Left cardiac atrium (tissue), 4 donors: ENCODE results near the gene GABRG3. TPM values are rescaled to one million over a fixed set of nuclear protein-coding genes. Genes with fewer than 3 reads are reported as not detected.
A peak's percentile ranks its signal among the peaks of the same experiment; 100 is the strongest.

Source experiments
- ATAC-seq, 2 donors: fragments of 200-7000 bp; cut with Tn5 transposase; one replicate each; pipeline ENCODE4 v1.9.1; 2020; ENCODE audit warnings: mild to moderate bottlenecking in 2 of 2, moderate library complexity in 2 of 2
- DNase-seq: peaks from one replicate; pipeline ENCODE4 v3.0.0-alpha.2; 2020
- intact Hi-C, 2 donors: fragments of 100-400 bp; cut with DNase I; formaldehyde crosslinking; loops; one replicate each; pipeline versions ENCODE4 v1.14.1 to v1.15.1; 2022 to 2023
- total RNA-seq, 2 donors: library from RNA; stranded (reverse); fragmentation: NEBNext Ultra II Directional; extraction: Animal tissue kit (Norgen Biotek cat#: 25700); gene quantifications; one replicate each; pipeline ENCODE4 v1.2.1, GENCODE V29; 2021
- donor health status: DM: no; HTN: yes; CAD: no.
- donor health status: DM: no; HTN: yes; CAD: no; lungs with severe emphysema.
- donor health status: DM: yes; HTN: yes; CAD: no.
- donor health status: Dilated cardiomyopathy.

GABRG3 gene
- total RNA-seq, 2 donors from 2014 or later: not detected

GRCh38 chr15:27088584-27089232 is 117.7 kb downstream of the GABRG3 start:
- DNase-seq: no peak
- ATAC-seq: no peak
- intact Hi-C loops: no loop called here

GRCh38 chr15:27089233-27089586 is 118.2 kb downstream of the GABRG3 start:
- intact Hi-C loops: no loop called here
- DNase-seq (no peak), ATAC-seq (no peak)

- intact Hi-C loops: no loop called here
- ATAC-seq: no peak
- DNase-seq: no peak
Measured at GRCh38 chr15:27089676-27090075, 118.7 kb downstream of the GABRG3 start.

GRCh38 chr15:27091270-27091940 is 120.4 kb downstream of the GABRG3 start:
- intact Hi-C loops: no loop called here
- DNase-seq: no peak
- ATAC-seq: peak in 1 of 2 donors; percentile 32

GRCh38 chr15:27092390-27092789 is 121.4 kb downstream of the GABRG3 start:
- intact Hi-C loops: no loop called here
- no peak for ATAC-seq
- no peak for DNase-seq

- intact Hi-C loops: no loop called here
- DNase-seq: no peak
- ATAC-seq: no peak
Measured at GRCh38 chr15:27094235-27094634, 123.3 kb downstream of the GABRG3 start.

GRCh38 chr15:27095886-27096624 is 125.1 kb downstream of the GABRG3 start:
- intact Hi-C loops: no loop called here
- no peak for ATAC-seq
- no peak for DNase-seq

GRCh38 chr15:27097506-27097905 is 126.5 kb downstream of the GABRG3 start:
- no peak for DNase-seq
- ATAC-seq: no peak
- intact Hi-C loops: no loop called here

- intact Hi-C loops: no loop called here
- DNase-seq: no peak
- no peak for ATAC-seq
Measured at GRCh38 chr15:27101982-27102381, 131.0 kb downstream of the GABRG3 start.

GRCh38 chr15:27111323-27111722 is 140.3 kb downstream of the GABRG3 start:
- DNase-seq (no peak), ATAC-seq (no peak)
- intact Hi-C loops: no loop called here

GRCh38 chr15:27114473-27114872 is 143.5 kb downstream of the GABRG3 start:
- intact Hi-C loops: no loop called here
- ATAC-seq: no peak

GRCh38 chr15:27119695-27120266 is 148.8 kb downstream of the GABRG3 start:
- intact Hi-C loops: no loop called here
- ATAC-seq: no peak
- no peak for DNase-seq

More at GRCh38 chr15:27114473-27114872, 143.5 kb downstream of the GABRG3 start:
- DNase-seq: no peak

GRCh38 chr15:27121672-27122071 is 150.7 kb downstream of the GABRG3 start:
- ATAC-seq (no peak), DNase-seq (no peak)
- intact Hi-C loops: no loop called here

GRCh38 chr15:27123291-27123690 is 152.3 kb downstream of the GABRG3 start:
- intact Hi-C loops: no loop called here
- DNase-seq: no peak

GRCh38 chr15:27123808-27124207 is 152.8 kb downstream of the GABRG3 start:
- intact Hi-C loops: no loop called here
- no peak for ATAC-seq
- DNase-seq: no peak

More at GRCh38 chr15:27123291-27123690, 152.3 kb downstream of the GABRG3 start:
- no peak for ATAC-seq

GRCh38 chr15:27124287-27124871 is 153.4 kb downstream of the GABRG3 start:
- intact Hi-C loops: no loop called here
- ATAC-seq (no peak), DNase-seq (no peak)

- intact Hi-C loops: no loop called here
- ATAC-seq (no peak), DNase-seq (no peak)
Measured at GRCh38 chr15:27125185-27125584, 154.2 kb downstream of the GABRG3 start.

- ATAC-seq: no peak
- DNase-seq: no peak
- intact Hi-C loops: no loop called here
Measured at GRCh38 chr15:27126449-27126848, 155.5 kb downstream of the GABRG3 start.

GRCh38 chr15:27127815-27128570 is 157.0 kb downstream of the GABRG3 start:
- intact Hi-C loops: no loop called here
- ATAC-seq (no peak), DNase-seq (no peak)
